ENCODE measurements around the gene TGFBR2.
A peak's percentile ranks its signal among the peaks of the same experiment; 100 is the strongest.

TGFBR2 gene

DNA sequence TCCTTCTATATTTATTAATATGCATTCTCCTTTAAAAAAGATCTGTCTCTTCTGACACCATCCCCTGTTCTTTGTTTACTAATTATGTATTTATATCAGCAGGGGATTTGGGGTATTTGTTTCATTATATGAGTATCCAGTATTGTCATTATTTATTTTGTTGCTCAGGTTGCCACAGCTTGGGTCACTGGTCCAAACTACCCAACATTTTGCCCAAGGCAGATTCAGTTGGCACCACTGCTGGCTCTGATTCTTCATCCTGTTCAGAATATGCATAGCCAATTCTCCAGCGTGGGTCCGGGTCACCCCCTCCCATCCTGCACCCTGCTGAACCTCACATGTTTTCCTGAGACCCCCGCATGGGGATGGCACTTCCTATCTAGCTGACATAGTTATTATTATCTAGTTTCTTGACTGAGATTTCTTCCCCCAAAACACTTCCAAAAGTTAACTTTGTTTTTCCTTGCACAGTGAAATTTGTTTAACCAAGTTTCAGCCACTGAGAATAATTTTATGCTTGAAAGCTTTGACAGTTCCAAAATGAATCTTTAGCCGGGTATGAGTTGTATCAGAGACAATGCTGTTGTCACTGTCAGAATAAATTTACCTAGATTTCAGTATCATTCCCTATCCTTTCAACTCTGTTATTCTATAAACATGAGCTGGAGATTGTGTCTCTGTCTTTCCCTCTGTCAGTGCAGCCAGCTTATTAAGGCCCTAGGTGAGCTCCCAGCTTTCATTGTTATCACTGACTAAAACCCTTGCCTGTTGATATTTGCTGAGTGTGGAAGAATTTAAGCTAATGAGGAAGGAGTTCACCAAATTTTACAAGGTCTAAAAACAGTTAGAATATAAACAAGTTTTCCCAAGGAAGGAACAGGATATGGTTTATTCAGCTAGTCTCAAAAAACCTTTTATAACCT lies 70.3 kb downstream of the TGFBR2 start:
- DNase-seq = no peak

DNA sequence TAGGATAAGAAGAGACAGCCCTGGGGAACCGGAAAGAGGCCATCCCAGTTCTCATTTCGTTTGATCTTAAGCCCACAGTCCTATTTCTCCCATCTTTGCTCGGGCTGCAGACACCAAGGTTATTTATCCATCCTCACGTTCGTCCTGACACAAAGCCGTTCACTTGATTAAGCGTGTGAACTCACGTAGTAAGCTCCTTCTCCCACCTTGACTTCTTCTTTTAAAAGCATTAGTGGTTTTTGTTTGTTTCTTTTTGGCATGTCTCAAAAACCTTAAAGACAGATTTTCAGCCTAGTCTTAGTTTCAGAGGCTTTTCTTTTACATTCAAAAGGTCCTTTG lies 70.9 kb downstream of the TGFBR2 start:
- DNase-seq = no peak

DNA sequence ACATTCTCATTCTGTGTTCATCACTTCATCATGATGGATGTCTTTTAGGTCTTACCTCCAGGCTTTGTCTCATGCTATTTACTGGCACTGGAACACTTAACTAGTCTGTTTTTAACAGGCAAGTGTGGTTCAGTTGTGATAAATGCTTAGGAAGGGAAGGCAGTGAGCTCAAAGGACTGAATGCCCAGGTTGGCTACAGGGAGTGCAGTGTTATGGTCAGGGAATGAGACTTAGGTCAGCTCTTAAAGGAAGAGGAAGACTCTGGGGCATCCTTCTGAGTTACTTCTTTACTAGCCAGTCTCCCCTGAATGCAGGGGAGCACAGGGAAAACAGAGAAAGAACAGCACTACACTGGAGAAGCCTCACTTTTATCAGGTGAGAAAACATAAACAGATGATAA lies 72.6 kb downstream of the TGFBR2 start:
- DNase-seq = no peak

DNA sequence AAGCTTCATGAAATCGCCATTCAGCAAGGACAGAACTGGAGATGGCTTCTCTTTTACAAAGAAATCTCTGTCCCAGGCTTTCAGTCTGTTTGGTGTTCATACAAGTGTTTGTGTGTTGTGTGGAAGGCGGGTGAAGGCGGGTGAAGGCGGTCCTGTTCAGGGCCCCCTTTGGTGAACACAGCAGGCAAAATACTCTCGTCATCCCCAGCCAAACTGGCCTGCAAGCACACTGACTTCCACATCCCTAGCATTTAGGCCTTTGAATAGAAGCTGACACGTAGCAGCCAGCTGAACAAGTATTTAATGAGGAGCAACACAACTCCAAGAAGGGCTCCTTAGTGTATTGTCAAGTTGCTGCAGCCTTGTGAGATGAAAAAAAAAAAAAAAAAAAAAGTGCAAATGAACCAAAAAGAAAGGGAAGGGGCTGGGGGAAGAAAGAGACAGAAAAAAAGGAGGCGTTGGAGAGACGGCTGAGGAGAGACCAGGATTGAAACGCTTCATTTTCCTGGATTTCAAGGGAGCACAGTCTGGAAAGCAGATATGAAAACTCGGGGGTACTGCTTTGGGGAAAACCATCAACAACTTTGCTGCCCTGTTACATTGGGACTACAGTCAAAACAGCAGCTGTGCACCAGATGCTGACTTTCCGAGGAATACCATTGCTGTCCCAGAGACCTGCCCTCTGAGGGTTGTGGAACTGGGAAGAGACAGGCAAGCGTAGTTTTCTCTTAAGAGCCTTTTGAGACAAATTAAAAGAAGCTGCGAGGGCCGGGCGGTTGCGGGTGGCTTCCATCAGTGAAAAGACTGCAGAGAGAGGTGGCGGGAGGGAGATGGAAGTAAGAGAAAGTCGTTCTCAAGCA lies 74.6 kb downstream of the TGFBR2 start:
- no peak for DNase-seq

DNA sequence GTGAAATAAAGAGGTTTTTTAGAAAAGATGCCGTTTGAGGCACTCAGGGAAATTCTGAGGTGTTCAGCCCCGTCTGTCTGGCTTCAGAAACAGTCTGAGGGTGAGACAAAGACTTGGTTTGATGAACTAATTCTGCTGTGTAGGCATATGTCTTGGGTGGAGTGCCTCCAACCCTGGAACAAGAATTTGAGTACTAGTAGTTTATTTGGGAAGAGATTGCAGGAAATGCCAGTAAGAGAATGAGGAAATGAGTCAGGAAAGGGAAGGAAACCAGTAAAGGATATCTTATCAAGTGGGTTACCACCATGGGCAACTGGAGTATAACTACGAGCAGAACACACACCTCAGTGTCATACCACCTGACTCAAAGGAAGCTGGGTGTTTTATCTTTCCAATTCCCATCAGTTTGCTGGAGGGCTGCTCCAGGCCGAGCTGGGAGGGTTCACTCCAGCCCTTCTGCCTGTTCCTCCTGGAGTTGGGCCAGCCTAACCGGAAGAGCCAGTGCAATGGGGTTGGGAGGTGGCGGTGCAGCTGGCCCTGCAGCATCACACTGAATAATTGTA lies 75.3 kb downstream of the TGFBR2 start:
- no peak for DNase-seq

DNA sequence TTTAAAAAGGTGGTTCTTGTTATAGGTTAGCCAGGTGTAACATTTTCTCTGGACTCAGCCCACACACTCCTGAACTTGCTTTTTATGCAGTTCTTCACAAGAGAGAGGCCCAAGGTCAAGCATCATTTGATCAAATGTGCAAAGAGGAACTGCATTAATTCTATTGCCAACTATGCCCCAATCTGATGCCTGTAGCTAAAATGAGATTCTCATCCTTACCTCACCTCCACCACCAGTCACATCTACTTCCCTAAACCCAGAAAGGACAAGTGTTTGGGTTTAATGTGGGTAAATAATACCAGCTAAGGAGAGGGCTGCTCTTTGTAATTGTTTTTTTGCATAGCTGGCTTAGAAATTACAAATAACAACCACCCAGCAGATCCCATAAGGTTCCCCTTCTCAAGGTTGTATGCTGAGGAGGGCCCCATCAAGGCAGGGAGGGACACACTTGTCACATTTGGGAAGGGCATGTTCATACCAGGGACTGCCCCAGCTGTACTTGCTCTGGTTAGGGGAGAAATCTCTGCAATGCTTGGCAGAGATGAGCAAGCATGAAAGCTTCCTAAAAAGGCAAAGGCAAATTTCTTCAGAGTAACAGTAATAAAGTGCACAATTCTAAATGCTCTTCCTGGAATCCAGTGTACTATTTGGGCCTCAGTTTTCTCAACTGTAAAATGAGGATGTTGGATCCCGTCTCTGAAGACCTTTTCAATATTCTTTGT lies 76.2 kb downstream of the TGFBR2 start:
- DNase-seq = no peak

DNA sequence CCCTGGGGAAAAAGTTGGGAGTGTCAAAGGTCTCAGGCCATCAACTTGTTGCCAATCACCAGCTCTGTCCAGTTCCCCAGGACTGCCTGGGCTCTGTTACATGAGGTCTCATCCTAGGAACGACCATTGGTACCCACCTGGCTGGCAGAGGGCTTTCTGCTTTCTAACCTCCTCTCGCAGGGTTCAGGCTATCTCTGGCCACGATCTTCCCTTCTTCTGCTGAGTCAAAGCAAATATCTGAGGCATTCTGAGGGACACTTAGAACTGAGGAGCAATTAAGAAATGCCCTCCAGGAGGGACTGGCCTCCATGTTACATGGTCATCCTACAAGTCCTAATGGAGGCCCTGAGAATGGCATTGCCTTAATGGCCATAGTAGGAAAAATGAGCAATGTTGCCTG lies 77.4 kb downstream of the TGFBR2 start:
- DNase-seq = no peak

DNA sequence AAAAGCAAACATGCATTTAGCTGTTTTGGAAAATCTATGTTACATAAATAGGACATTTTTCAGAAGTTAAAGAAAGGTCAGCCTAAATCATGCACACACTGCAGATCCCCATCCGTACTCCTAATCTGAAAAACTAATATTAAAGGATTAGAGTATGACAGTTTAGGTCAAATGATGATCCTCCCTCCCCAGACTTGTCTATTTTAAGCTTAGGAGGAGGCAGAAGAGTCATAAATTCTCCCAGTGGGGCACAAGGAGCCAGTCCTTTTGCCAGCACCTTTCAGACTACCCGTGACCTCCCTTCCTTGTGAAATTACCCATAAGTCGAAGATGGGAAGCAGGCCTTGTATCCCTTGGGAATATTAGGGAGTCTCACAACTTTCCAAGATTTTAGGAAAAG lies 78.0 kb downstream of the TGFBR2 start:
- DNase-seq = no peak

DNA sequence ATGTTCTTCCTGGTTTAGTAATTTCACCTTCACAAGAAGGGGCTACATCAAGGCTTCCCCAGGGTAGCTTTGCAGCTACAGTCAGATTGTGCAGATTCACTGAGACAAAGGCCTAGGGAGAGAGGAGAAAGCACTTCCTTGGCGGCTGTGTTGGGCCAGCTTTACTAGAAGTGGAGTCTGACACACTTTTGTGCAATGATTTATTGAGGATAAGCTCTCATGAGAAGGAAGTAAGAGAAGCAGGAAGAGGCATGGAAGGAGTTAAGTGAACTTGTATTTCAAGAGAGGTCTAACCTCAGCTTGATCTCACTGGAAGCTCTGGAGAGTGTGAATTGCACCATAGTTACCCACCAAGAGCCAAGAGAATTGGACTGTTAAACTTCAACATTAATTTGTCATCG lies 78.9 kb downstream of the TGFBR2 start:
- DNase-seq = no peak

DNA sequence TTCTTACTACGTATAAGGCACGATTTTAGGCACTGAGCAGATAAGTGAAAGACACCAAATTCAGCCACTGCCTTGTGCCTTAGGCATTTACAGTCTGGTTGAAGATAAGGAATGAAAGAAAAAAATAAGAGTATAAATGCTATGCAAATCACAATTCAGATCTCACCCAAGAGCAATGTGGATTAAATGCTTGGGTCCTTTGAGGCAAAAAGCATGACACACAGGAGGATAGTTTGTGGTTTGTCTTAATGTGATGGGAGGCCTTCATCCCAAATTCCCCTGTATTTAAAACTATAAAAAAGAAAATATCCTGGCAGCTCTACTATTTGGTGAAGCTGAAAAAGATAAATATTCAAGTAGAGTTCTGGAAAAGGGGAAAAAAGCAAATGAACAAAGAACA lies 79.8 kb downstream of the TGFBR2 start:
- DNase-seq = no peak

DNA sequence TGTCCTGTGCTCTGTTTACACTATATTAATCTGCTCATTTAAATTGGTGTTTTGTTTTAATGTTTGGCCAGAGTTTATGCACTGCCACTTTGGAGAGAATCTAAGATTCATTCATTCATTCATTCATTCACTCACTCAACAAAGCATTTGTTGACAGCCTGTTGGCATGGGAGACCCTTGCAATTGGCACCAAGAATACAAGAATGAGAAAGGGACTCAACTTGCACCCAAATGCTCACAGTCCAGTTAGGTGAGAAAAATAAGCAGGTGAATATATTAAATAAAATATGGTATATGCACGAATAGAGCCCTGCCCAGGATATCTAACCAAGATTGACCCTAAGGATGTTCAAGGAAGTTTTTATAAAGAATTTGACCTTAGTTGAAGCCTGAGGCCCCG lies 80.4 kb downstream of the TGFBR2 start:
- no peak for DNase-seq

DNA sequence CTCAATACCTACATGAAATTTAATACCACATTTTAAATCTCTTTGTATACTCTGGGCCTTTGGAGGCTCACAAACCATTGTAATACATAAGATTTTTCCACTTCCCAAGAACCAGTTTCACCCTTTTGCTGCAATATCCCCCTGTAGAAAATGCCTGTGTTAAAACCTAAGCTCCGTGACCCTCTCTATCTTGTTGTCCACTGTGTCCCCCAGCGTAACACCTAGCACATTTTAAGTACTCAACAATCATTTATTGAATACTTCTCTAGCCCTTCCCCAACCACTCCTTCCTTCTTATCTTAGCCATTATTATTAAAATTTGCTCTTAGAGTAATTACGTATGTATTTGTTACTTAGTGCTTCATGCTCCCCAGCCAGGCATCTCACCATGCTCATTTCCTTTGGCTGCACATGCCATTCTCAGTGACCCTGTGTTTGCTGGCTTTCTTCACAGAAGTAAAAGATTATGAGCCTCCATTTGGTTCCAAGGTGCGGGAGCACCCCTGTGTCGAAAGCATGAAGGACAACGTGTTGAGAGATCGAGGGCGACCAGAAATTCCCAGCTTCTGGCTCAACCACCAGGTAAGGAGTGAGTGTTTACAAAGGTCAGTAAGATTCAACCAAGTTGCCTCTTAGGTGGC lies 81.6 kb downstream of the TGFBR2 start:
- no peak for DNase-seq

DNA sequence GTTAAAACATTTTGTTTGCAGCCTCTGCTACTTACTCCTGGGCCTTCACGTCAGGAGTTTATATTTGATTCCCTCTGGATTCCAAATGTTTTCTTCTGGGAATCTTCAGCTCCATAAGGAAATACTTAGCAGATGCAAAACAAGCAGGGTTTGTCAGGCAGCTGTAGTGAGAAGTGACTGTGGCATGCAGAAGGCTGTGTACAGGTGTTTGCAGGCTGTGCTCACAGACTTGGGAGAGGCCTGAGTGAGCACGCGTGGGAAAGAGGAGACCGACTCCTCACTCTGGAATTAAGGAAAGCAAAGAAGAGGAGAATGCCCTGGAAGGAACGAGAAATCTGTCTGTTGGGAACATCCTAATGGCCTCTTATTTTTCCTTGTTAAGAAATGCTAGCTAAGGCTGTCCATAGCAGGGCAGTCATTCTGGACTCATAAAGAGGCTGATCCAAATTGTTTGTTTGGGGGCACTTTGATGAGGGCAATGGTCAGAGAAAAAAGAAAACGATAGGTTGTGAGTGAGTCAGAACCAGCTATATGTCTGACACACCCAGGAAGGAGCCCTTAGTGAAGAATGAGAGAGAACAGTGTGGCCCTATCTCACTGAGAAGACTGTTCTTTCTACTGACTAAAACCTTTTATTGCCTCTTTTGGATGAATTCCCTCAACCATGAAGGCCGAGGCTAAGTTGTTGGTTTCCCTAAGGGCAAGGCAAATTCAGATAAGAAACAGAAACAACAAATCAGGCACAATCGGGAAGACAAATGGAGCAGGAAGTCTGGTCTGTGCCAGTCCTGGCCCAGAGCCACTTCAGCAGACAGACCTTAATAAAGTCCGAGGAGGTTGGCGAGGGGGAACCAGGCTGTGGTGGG lies 82.6 kb downstream of the TGFBR2 start:
- no peak for DNase-seq

DNA sequence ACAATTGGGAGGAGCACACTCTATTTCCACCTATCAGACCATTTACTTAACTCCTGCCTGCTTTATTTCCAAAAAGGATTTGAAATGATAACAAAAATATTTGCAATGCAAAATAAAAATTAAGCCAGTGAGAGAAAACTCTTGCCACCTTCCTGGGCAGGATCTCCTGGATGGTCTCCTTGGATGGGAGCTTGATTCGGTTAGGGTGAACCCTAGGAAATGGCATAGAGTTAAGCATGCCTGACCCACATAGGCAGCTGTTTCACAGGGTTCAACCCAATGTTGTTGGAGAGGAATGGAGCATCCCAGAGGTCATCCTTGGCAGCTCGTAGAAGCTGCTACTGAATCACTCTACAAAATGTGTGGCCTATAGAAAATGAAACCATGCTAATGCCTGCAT lies 83.8 kb downstream of the TGFBR2 start:
- no peak for DNase-seq

DNA sequence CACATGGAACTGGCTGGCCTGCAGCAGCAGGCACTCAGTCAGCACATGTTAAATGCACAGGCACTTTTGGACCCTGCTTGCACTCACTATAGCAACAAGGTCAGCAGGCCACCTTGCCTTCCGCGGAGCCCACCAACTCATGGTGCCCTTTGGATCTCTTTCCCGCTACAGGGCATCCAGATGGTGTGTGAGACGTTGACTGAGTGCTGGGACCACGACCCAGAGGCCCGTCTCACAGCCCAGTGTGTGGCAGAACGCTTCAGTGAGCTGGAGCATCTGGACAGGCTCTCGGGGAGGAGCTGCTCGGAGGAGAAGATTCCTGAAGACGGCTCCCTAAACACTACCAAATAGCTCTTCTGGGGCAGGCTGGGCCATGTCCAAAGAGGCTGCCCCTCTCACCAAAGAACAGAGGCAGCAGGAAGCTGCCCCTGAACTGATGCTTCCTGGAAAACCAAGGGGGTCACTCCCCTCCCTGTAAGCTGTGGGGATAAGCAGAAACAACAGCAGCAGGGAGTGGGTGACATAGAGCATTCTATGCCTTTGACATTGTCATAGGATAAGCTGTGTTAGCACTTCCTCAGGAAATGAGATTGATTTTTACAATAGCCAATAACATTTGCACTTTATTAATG lies 85.0 kb downstream of the TGFBR2 start:
- no peak for DNase-seq

DNA sequence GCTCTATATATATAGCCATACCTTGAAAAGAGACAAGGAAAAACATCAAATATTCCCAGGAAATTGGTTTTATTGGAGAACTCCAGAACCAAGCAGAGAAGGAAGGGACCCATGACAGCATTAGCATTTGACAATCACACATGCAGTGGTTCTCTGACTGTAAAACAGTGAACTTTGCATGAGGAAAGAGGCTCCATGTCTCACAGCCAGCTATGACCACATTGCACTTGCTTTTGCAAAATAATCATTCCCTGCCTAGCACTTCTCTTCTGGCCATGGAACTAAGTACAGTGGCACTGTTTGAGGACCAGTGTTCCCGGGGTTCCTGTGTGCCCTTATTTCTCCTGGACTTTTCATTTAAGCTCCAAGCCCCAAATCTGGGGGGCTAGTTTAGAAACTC lies 85.5 kb downstream of the TGFBR2 start:
- no peak for DNase-seq

DNA sequence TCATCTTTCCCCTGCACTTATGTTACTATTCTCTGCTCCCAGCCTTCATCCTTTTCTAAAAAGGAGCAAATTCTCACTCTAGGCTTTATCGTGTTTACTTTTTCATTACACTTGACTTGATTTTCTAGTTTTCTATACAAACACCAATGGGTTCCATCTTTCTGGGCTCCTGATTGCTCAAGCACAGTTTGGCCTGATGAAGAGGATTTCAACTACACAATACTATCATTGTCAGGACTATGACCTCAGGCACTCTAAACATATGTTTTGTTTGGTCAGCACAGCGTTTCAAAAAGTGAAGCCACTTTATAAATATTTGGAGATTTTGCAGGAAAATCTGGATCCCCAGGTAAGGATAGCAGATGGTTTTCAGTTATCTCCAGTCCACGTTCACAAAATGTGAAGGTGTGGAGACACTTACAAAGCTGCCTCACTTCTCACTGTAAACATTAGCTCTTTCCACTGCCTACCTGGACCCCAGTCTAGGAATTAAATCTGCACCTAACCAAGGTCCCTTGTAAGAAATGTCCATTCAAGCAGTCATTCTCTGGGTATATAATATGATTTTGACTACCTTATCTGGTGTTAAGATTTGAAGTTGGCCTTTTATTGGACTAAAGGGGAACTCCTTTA lies 86.2 kb downstream of the TGFBR2 start:
- no peak for DNase-seq

DNA sequence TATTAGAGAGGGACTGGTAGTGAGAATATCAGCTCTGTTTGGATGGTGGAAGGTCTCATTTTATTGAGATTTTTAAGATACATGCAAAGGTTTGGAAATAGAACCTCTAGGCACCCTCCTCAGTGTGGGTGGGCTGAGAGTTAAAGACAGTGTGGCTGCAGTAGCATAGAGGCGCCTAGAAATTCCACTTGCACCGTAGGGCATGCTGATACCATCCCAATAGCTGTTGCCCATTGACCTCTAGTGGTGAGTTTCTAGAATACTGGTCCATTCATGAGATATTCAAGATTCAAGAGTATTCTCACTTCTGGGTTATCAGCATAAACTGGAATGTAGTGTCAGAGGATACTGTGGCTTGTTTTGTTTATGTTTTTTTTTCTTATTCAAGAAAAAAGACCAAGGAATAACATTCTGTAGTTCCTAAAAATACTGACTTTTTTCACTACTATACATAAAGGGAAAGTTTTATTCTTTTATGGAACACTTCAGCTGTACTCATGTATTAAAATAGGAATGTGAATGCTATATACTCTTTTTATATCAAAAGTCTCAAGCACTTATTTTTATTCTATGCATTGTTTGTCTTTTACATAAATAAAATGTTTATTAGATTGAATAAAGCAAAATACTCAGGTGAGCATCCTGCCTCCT lies 87.2 kb downstream of the TGFBR2 start:
- DNase-seq = peak; percentile 43

DNA sequence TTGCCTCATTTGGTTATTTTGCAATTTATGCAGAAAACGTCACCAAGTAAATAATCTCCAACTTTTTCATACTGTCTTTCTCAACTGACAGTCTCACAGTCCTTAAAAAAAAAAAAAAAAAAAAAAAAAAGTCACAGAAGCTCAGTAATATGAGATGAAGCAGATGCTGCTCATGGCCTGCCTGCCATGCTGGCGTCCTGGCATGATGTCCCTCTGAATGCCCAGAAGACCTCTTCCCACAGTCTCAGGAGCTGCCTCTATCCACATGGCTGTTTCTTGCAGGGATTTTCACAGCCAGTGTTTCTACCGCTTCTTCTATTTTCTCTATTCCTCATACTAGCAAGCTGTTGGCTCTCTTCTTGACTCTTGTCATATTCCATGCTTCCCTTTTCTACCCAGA lies 87.7 kb downstream of the TGFBR2 start:
- no peak for DNase-seq

DNA sequence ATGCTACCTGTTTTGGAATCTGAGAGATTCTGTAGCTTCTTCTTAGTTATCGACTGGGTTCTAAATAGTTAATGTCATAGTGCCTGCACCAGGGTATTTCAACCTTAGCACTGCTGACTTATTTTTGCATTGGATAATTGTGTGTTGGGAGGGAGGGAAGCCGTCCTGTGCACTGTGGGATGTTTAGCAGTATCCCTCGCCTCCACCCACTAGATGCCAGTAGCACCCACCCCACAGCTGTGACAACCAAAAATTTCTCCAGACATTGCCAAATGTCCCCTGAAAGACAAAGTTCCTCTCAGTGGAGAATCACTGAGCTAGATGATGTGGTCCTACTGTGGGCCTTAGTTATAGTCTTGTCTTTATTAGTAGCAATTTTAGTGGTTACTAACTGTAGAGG lies 88.3 kb downstream of the TGFBR2 start:
- DNase-seq = no peak
